HTERT RPE-1 (cell line): ENCODE data around the gene PTPN1.
"Not testable (repeated sequence)": the region's sequence is repeated elsewhere in the genome, so short reads cannot be mapped to it uniquely, and the experiment has no call there.

Experiments used
- in situ Hi-C: fragments of 300-500 bp; cut with MboI; formaldehyde crosslinking; loops from 4 replicates; pipeline ENCODE4 v1.14.3; 2020; ENCODE audit warnings: low sequenced_read_pairs

PTPN1 gene

GRCh38 chr20:50527068-50527605, 17.0 kb downstream of the PTPN1 start:
- in situ Hi-C loops = no loop called here

GRCh38 chr20:50528129-50528528, 17.9 kb downstream of the PTPN1 start:
- in situ Hi-C loops = no loop called here

GRCh38 chr20:50528804-50529351, 18.7 kb downstream of the PTPN1 start:
- in situ Hi-C loops = no loop called here

- in situ Hi-C loops = no loop called here
These were observed 22.0 kb downstream of the PTPN1 start for GRCh38 chr20:50532221-50532620.

GRCh38 chr20:50533061-50533460, 22.9 kb downstream of the PTPN1 start:
- in situ Hi-C loops = no loop called here

GRCh38 chr20:50533464-50533863, 23.3 kb downstream of the PTPN1 start:
- in situ Hi-C loops = no loop called here

- in situ Hi-C loops = no loop called here
These were observed 24.4 kb downstream of the PTPN1 start for GRCh38 chr20:50534567-50534966.

- in situ Hi-C loops = no loop called here
These were observed 25.0 kb downstream of the PTPN1 start for GRCh38 chr20:50535162-50535561.

- in situ Hi-C loops = no loop called here
These were observed 26.1 kb downstream of the PTPN1 start for GRCh38 chr20:50536333-50536732.

GRCh38 chr20:50537546-50538201, 27.5 kb downstream of the PTPN1 start:
- in situ Hi-C loops = no loop called here

- in situ Hi-C loops = no loop called here
These were observed 28.1 kb downstream of the PTPN1 start for GRCh38 chr20:50538276-50538675.

GRCh38 chr20:50539798-50540197, 29.6 kb downstream of the PTPN1 start:
- in situ Hi-C loops = not testable (repeated sequence)

- in situ Hi-C loops = no loop called here
These were observed 30.7 kb downstream of the PTPN1 start for GRCh38 chr20:50540620-50541605.

GRCh38 chr20:50541606-50542041, 31.4 kb downstream of the PTPN1 start:
- in situ Hi-C loops = no loop called here

- in situ Hi-C loops = no loop called here
These were observed 33.1 kb downstream of the PTPN1 start for GRCh38 chr20:50543326-50543725.

GRCh38 chr20:50545126-50545525, 34.9 kb downstream of the PTPN1 start:
- in situ Hi-C loops = no loop called here

- in situ Hi-C loops = no loop called here
These were observed 36.6 kb downstream of the PTPN1 start for GRCh38 chr20:50546729-50547314.

GRCh38 chr20:50547964-50548363, 37.8 kb downstream of the PTPN1 start:
- in situ Hi-C loops = no loop called here

GRCh38 chr20:50548396-50548795, 38.2 kb downstream of the PTPN1 start:
- in situ Hi-C loops = no loop called here

- in situ Hi-C loops = no loop called here
These were observed 40.3 kb downstream of the PTPN1 start for GRCh38 chr20:50550531-50550930.

- in situ Hi-C loops = no loop called here
These were observed 41.1 kb downstream of the PTPN1 start for GRCh38 chr20:50551288-50551687.
